ENCODE measurements around the gene RNF208. TPM values are rescaled to one million over a fixed set of nuclear protein-coding genes. Genes with fewer than 3 reads are reported as not detected.

The RNF208 gene
- total and polyA plus RNA-seq, 9 of the 15 experiments (the other 6 are each of a cell fraction or from before 2014, with no cell fraction given), result 0.15 to 6.9 (median 0.50) TPM; not detected in 2

- TF ChIP-seq RBM22 (IDR thresholded peaks at IDR 0.05; ENCODE audit: low read depth, low read length, poor library complexity, severe bottlenecking), result peak; percentile 51
- peak in 1 of 2 experiments; percentile 91; a peak in 2 of 4 replicates for TF ChIP-seq ZNF639 (CRISPR knock-in tag; conservative IDR thresholded peaks at IDR 0.05 in 1 of 2, IDR thresholded peaks at IDR 0.05 in 1 of 2)
- TF ChIP-seq LCOR (CRISPR knock-in tag; IDR thresholded peaks at IDR 0.05), result no peak
- TF ChIP-seq GTF2E2 (tag; IDR thresholded peaks at IDR 0.05), result no peak
- peak; percentile 84 for TF ChIP-seq GABPA (tag; conservative IDR thresholded peaks at IDR 0.05; ENCODE audit: low read depth)
- TF ChIP-seq DACH1 (IDR thresholded peaks at IDR 0.05; ENCODE audit: partially characterized antibody), result no peak
- TF ChIP-seq ZNF239 (CRISPR knock-in tag; IDR thresholded peaks at IDR 0.05), result no peak
- peak; percentile 79; the same call in 1 of the 2 replicates for TF ChIP-seq KAT7 (CRISPR knock-in tag; IDR thresholded peaks at IDR 0.05; ENCODE audit: borderline replicate concordance)
- TF ChIP-seq HDAC1 (IDR thresholded peaks at IDR 0.05), result peak in 1 of 2 experiments; percentile 85; a peak in 2 of 4 replicates
- TF ChIP-seq RAD21 (CRISPR knock-in tag; conservative IDR thresholded peaks at IDR 0.05 in 1 of 2, IDR thresholded peaks at IDR 0.05 in 1 of 2), result no peak
- peak; percentile 97 for TF ChIP-seq FOS (IDR thresholded peaks at IDR 0.05; ENCODE audit: extremely low read depth, insufficient read length)
- peak in 1 of 2 experiments; percentile 78; a peak in 2 of 4 replicates for TF ChIP-seq SRF (CRISPR knock-in tag; IDR thresholded peaks at IDR 0.05)
- TF ChIP-seq FOXM1 (IDR thresholded peaks at IDR 0.05; ENCODE audit: low read depth), result no peak
- no peak for TF ChIP-seq FOXM1 (CRISPR knock-in tag; IDR thresholded peaks at IDR 0.05; ENCODE audit: low read depth)
- peak; percentile 81; the same call in 1 of the 2 replicates for TF ChIP-seq PHF8 (IDR thresholded peaks at IDR 0.05; ENCODE audit: borderline replicate concordance, low read length)
- peak; percentile 60; the same call in 1 of the 2 replicates for TF ChIP-seq ZBTB2 (IDR thresholded peaks at IDR 0.05)
- peak; percentile 72 for TF ChIP-seq RBBP5 (IDR thresholded peaks at IDR 0.05; ENCODE audit: borderline replicate concordance, insufficient read depth, low read length, poor library complexity, severe bottlenecking)
- TF ChIP-seq ZNF707 (CRISPR knock-in tag; conservative IDR thresholded peaks at IDR 0.05), result no peak
- TF ChIP-seq NRF1 (conservative IDR thresholded peaks at IDR 0.05 in 1 of 2, IDR thresholded peaks at IDR 0.05 in 1 of 2), result peak; percentile 88 to 90
- TF ChIP-seq THAP12 (CRISPR knock-in tag; IDR thresholded peaks at IDR 0.05), result peak; percentile 50
- peak; percentile 83; the same call in 1 of the 2 replicates for TF ChIP-seq ELF2 (CRISPR knock-in tag; IDR thresholded peaks at IDR 0.05)
These were observed 21.5 kb downstream of the RNF208 start, which contains the start of gene TPRN (continued) for GRCh38 chr9:137200311-137201204.

All from K562 (cell line).